D721Med (cell line): ENCODE data around the gene SETD7.

Experiments
- DNase-seq: peaks from one replicate; pipeline ENCODE4 v3.0.0; 2011; ENCODE audit warnings: low spot score; ENCODE audit not compliant: insufficient read length
- FAIRE-seq: peaks from 2 replicates; lab custom pipeline; 2011; peaks lifted over from hg19 to GRCh38; lab: Jason Lieb, UNC
- TF ChIP-seq, protein P1 (sequence below): IDR thresholded peaks from 2 replicates; pipeline ENCODE4 v1.5.1; 2012; ENCODE audit warnings: mild to moderate bottlenecking, control low read depth; ENCODE audit not compliant: insufficient read depth; ENCODE audit errors: missing control alignments

The SETD7 gene

DNA sequence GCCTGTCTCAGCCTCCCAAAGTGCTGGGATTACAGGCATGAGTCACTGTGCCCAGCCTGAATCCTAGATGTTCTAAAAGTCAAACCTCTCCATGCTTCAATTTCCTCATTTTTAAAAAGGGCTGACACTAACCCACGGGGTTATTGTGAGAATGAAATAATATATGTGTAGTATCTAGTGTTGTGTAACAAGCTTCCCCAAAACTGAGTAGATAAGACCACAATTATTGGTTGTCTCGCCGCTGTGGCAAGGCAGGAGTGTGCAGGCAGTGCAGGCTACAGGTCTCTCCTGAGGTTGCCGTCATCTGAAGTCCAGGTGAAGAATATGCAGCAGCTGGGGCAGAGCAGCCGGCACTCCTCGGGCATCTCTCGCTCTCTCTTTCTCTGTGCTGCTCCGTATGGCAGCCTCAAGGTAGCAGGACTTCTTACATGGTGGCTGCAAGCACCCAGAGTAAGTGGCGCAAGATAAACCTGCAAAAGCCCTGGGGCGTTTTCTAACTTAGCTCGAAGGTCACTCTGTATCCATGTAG, 71.2 kb downstream of the SETD7 start:
- TF ChIP-seq, protein P1, sequence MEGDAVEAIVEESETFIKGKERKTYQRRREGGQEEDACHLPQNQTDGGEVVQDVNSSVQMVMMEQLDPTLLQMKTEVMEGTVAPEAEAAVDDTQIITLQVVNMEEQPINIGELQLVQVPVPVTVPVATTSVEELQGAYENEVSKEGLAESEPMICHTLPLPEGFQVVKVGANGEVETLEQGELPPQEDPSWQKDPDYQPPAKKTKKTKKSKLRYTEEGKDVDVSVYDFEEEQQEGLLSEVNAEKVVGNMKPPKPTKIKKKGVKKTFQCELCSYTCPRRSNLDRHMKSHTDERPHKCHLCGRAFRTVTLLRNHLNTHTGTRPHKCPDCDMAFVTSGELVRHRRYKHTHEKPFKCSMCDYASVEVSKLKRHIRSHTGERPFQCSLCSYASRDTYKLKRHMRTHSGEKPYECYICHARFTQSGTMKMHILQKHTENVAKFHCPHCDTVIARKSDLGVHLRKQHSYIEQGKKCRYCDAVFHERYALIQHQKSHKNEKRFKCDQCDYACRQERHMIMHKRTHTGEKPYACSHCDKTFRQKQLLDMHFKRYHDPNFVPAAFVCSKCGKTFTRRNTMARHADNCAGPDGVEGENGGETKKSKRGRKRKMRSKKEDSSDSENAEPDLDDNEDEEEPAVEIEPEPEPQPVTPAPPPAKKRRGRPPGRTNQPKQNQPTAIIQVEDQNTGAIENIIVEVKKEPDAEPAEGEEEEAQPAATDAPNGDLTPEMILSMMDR: no peak
- FAIRE-seq (no peak), DNase-seq (no peak)

DNA sequence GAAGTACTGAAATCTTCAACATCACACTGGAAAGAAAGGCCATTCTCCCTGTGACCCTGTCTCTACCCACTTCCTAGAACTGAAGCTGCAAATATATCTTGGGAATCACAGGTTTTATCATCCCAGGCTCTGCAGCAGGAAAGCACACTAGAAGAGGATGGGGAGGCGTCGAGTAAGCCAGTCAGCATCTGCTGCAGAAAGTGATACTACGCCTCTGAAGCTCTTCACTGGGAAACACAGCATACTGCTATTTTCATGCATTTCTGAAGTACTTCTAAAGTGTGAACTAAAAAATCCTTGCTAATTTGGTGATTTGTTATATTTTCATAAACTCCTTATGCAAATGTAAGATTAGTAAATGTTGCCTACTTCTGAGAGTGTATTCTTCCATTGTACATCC, 73.0 kb downstream of the SETD7 start:
- TF ChIP-seq, protein P1: no peak
- no peak for DNase-seq
- FAIRE-seq: no peak

DNA sequence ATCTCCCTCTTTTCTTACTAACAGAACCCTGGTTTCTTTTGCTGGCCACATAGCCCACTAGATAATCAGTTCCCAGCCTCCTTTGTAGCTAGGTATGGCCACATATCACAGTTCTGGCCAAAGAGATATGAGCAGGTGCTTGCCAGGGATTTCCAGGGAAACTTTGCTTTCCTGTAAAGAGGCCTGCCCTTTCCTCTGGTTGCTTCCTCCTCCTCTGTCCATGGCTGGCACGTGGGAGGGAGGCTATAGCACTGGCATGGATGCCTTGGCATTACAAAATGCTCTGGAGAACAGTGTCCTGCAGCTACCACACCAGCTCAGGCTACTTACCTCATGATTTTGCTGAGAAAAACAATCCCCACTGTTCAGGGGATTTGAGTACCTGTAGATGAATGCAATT, 74.6 kb downstream of the SETD7 start:
- TF ChIP-seq, protein P1: no peak
- FAIRE-seq (no peak), DNase-seq (no peak)

DNA sequence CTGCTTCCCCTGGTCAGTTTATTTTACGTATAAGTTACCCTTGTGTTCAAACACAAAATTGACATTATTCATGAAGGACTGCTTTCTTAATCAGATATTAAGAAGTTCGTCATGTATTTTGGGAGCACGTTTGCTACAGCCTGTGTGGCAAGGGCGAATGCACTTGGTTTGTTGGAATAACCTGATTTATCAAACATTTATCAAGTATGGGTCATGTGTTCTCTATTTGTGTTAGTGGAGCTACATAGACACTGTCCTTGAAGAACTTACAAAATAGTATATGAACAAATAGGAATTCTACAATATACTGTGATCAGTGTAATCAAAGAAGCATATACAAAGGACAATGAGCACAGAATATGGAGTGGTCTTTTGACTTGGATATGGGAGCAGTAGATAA, 79.7 kb downstream of the SETD7 start:
- FAIRE-seq: no peak

DNA sequence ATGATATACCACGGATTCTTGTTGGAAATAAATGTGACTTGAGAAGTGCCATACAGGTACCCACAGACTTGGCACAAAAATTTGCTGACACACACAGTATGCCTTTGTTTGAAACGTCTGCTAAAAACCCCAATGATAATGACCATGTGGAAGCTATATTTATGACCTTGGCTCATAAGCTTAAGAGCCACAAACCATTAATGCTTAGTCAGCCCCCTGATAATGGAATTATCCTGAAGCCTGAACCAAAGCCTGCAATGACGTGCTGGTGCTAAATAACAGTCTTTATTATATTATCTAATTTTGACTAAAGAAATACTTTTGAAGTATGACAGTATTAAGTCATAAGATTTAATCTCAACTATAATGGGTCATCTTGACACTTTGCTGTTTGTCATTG, 83.2 kb downstream of the SETD7 start:
- TF ChIP-seq, protein P1: no peak
- DNase-seq: no peak
- FAIRE-seq: no peak

More for the DNA sequence above, 79.7 kb downstream of the SETD7 start:
- TF ChIP-seq, protein P1: no peak
- DNase-seq: no peak

DNA sequence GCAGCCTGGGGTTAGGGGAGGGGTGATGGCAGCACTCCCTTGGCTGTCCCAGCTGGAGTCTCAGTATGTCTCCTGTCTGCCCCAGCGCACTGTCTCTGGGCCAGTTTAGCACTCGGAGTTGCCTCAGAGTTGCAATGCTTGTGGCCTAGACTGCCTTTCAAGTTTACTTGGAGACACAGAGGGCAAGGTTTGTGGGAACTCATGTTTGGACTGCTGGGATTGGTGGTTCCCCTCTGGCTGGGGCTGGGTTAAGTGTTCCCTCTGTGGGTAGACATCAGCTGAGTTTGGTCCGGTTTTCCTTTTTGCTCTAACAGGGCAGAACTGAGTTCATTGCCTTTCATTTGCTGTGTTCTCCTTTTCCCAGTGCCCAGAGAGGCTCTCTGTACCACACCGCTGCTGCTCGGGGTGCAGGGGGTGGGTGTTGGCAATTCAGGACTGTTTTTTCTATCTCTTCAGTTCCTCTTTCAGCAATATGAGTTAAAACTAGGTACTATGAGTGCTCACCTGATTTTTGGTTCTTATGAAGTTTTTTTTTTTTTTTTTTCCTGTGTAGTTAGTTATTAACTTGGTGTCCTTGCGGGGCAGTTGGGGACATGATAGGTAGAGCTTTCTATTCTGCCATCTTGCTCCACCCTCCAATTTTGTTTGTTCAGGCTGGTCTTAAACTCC, 84.9 kb downstream of the SETD7 start:
- TF ChIP-seq, protein P1: no peak
- FAIRE-seq (no peak), DNase-seq (no peak)

DNA sequence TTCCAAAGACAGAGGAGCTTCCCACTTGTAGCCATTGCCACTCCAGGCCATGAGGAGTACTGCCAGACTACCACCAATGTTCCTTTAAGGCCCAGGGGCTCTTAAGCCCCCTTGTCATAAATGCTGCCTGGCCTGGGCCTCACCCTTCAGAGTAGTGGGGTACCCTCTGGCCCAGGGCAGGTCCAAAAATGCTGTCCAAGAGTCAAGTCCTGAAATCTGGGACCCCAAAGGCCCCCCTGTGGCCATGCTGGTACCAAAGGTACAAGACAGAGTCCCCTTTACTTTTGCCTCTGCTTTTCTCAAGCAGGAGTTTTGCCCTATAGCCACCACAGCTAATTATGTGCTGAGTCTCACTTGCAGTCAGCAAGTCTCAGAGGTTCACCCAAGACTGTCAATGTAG, 85.7 kb downstream of the SETD7 start:
- no peak for FAIRE-seq
- TF ChIP-seq, protein P1: no peak
- no peak for DNase-seq
